GM18511 (cell line): Measurements from ENCODE around the gene SGMS1.
"Not testable (repeated sequence)": the region's sequence is repeated elsewhere in the genome, so short reads cannot be mapped to it uniquely, and the experiment has no call there.

ENCODE experiments used
- ATAC-seq: cut with Tn5 transposase; IDR thresholded peaks from one replicate; pipeline ENCODE4 v1.9.1; 2021; ENCODE audit warnings: mild to moderate bottlenecking, moderate library complexity; ENCODE audit not compliant: unreplicated experiment

SGMS1 gene

DNA sequence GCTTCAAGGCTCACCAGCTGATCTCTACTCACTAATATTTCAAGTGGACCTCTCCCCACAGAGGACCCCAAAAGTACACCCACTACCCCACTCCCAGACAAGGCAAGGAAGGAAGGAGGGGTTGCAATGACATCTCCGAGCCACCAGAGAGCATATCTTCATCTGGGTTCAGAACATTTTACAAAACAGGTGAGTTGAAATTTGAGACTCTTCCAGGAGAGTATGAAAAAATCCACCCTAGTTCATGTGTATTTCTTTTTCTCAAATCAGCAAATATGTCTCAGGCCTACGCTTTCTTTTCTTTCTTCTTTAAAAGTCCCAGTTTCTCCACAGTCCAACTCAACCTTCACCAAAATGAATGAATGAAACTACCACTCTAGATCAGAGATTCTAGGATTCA lies 61.9 kb downstream of the SGMS1 start:
- ATAC-seq = no peak

- no peak for ATAC-seq
Observed at GRCh38 chr10:50561266-50561665, 62.5 kb downstream of the SGMS1 start.

DNA sequence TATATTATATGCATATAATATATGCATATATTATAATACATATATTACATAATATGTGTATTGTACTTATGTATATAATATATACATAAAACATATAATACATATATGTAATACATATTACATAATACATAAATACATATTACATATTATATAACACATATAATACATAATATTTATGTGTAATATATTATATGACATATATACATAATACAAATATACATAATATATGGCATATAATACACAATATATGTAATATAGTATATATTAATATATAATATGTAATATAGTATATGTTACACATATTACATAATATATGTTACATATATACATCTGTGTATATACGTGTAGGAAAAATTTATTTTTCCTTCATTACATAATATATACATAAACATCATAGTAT lies 63.4 kb downstream of the SGMS1 start:
- ATAC-seq = no peak

- ATAC-seq = no peak
Observed at GRCh38 chr10:50558371-50558770, 65.4 kb downstream of the SGMS1 start.

- ATAC-seq = no peak
Observed at GRCh38 chr10:50557130-50557682, 66.5 kb downstream of the SGMS1 start.

DNA sequence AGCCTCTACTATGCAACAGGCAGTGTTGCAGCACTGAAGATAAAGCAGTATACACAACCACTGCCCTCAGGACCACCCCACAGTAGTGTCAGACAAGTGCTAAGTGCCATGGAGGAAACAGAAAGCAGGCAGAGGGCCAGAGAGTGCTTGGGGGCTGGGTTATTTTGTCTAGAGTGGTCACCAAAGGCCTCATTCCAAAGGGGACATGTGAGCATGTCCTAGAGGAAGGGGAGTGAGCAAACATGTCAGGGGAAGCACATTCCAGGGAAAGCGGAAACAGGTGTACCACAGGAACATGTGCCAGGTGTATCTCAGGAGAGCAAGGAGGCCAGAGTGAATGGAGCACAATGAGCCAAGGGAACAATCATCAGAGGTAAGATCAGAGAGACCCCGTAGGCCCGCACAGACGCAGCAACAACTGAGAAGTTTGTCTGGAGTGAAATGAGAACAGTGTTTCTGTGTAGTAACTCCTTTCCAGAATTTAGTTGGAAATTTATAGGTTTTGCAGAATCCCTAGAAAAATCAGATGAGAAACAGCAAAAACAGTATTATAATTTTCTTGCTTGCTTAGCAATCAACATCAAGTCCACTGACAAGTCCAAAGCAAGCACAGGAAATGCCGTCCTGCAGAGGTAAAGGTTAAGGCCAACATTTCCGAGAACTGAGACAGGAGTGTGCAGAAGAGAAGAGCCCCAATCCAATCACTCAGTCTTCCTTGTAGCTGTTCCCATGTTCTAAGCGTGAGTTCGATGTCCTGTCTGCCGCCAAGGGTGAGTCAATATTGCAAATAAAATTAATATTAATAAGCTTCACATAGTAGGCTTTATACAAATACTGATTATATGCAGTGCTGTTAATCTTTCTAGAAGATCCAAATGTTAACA lies 67.3 kb downstream of the SGMS1 start:
- no peak for ATAC-seq

DNA sequence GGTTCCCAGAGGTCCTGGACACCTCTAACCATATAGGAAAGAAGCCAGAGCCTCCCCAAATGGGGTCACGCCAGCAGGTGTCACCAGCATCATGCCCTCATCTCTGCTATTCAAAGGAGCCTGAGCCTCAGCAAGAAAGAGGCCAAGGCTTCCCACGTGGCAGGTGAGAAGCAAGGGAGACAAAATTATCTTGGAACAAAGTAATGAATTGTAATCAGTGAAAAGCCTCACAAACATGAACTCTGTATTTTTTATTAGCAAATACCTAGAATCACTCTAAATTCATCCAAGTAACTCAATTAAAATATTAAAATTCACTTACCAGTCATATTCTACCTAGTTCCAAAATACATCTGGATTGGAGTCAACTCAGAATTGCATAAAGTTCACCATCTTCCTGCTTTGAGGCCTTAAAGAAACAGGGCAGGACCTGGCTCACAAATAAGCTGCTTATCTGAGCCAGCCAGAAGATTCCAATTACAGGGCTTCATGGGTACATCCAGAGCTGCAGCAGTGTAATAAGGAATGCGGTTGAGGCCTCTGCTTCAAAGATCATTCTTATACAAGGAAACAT lies 68.7 kb downstream of the SGMS1 start:
- ATAC-seq = peak; percentile 70

DNA sequence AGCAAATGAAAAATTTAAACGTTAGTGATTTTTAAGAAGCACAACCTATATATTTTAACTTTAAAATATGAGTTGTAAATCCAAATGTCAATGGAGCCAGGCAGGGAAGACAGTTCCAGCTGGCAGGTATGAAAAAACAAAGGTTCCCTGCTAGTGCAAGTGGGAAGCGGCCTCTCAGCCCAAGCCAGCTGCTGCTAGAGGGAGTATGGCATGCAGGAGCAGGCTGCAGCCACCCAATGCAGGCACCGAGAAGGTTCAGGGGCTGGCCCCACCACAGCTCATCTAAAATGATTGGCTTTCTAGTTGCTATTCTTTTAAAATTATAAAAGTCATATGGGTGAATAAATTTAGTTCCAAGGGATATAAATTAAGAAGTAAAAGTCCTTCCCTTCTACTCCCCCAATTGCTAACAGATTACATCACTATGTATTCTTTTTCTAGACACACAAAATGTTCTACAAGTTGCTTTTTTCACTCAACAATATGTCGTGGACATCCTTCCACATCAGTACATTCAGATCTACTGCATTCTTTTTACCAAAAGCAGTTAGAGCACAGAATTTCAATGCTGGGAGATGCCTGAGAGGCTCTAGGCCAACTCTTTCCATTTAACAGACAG lies 69.3 kb downstream of the SGMS1 start:
- ATAC-seq = no peak

DNA sequence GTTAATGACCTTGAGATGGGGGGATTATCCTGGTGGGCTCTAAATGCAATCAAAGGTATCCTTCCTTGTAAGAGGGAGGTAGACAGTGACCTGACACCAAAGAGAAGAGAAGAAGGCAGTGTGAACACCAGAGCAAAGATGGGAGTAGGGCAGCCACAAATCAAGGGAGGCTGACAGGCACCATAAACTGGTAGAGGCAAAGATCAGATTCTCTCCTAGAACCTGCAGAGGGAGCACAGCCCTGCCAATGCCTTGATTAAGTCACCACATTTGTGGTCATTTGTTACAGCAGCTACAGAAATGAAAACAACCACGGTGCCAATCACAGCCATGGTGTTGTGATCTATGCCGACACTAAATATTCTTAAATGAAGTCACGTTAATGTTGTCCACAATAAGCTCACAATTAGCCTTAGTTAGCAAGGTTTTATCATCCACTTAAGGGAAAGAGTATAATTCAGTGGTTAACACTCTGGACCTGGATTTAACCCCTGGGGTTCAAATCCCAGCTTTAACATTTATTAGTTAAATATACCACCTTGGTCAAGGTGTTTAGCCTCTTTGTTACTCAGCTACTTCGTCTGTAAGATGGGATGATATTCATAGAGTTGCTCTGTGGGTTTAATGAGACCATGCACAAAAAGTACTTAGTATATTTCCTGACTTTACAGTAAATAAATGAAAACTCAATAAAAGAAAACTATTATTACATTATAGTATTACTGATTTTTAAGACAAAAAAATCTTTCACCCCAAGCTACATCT lies 70.8 kb downstream of the SGMS1 start:
- ATAC-seq = peak; percentile 61

DNA sequence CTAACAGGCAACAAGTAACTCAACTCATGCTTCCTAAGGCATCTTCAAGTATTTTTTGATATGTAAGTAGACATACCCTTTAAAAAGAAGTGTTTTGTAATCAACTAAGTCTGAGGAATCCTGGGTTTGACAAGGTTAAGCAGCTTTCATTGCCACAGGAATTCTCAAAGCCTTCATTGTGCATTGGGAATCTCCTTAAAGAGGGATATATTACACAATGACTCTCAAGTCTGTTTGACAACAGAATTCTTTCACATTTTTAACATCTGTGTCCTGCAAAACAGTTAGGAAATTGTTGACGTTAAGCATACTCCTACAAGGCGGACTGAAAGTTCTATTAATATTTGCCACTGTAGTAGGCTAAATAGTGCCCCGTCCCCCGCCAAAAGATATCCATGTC lies 71.4 kb downstream of the SGMS1 start:
- ATAC-seq = no peak

GRCh38 chr10:50551894-50552293 lies 71.9 kb downstream of the SGMS1 start:
- no peak for ATAC-seq

GRCh38 chr10:50550291-50550839 lies 73.4 kb downstream of the SGMS1 start:
- ATAC-seq = no peak

GRCh38 chr10:50549186-50549585 lies 74.6 kb downstream of the SGMS1 start:
- not testable (repeated sequence) for ATAC-seq

- ATAC-seq = not testable (repeated sequence)
Observed at GRCh38 chr10:50548481-50548880, 75.3 kb downstream of the SGMS1 start.

DNA sequence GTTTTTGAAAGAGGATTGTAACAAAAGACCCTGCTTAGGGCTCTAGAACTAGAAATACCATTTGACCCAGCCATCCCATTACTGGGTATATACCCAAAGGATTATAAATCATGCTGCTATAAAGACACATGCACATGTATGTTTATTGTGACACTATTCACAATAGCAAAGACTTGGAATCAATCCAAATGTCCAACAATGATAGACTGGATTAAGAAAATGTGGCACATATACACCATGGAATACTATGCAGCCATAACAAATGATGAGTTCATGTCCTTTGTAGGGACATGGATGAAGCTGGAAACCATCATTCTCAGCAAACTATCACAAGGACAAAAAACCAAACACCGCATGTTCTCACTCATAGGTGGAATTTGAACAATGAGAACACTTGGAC lies 77.5 kb downstream of the SGMS1 start:
- not testable (repeated sequence) for ATAC-seq

DNA sequence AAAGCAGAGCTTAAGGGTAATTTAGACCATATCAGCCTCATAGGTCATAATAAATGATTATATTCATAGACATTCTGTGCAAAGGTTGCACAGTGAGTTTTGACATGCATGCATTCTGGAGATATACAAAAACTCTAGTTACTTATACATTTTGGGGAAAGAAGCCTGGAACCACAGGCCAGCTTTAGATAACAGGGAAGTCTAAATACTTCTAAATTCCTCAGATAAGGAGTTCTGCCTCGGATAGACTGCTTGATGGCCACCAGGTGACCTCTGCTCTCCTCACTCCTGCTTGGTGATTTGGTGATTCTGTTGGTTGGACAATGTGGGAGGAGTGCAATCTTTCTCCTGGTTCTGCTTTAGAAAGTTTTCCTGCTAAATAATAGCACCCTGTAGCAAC lies 77.9 kb downstream of the SGMS1 start:
- ATAC-seq = no peak

DNA sequence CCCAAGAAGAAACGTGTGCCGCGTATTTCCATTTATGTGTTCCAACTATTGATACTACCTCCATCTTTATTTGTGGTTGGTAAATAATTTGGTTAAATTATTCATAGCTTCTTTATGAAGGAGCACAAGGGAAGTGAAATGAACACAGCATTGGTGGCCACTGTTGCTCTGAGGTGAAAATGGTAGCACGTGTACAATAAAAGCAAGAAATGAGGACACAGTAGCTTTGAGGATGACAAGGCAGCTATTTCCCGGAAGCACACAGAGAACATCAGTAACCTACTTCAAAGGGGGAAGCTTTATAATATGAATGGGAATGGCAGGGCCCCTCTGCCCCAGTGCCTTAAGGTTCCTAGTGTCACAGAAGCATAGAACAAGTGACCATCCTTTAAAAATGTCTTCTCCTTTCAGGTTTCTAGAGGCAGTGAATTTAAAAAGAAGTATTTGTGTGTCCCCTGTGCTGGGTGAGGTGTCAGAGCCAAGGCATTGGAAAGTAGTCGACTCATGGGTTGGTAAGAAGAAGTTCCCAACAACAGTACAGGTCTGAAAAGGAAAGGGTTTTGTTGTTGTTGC lies 78.8 kb downstream of the SGMS1 start:
- no peak for ATAC-seq

GRCh38 chr10:50544095-50544856 lies 79.5 kb downstream of the SGMS1 start:
- no peak for ATAC-seq

GRCh38 chr10:50542871-50543270 lies 80.9 kb downstream of the SGMS1 start:
- ATAC-seq = no peak

- peak; percentile 39 for ATAC-seq
Observed at GRCh38 chr10:50541921-50542320, 81.8 kb downstream of the SGMS1 start.
